Astrocyte (in vitro differentiated cells and primary cell): Measurements from ENCODE around the gene COG3. TPM values are rescaled to one million over a fixed set of nuclear protein-coding genes. Genes with fewer than 3 reads are reported as not detected.
A peak's percentile ranks its signal among the peaks of the same experiment; 100 is the strongest.

Source experiments
- DNase-seq: peaks from one replicate; pipeline ENCODE4 v3.0.0-alpha.2; 2010; ENCODE audit warnings: low read depth
- FAIRE-seq: peaks from 2 replicates; lab custom pipeline; 2011; peaks lifted over from hg19 to GRCh38; lab: Jason Lieb, UNC
- H2AFZ ChIP-seq: 2 replicates; pipeline ENCODE4 v1.6.0; 2012; ENCODE audit warnings: low read depth, low read length, inconsistent platforms
- H3K27ac ChIP-seq: 2 replicates; pipeline ENCODE4 v1.5.1; 2011; ENCODE audit warnings: low read depth, low read length, inconsistent platforms
- H3K27me3 ChIP-seq: 2 replicates; pipeline ENCODE4 v1.6.0; 2011; ENCODE audit warnings: low read length, inconsistent platforms; ENCODE audit not compliant: insufficient read depth
- H3K36me3 ChIP-seq: 2 replicates; pipeline ENCODE4 v1.5.1; 2011; ENCODE audit warnings: low read length, inconsistent platforms; ENCODE audit not compliant: insufficient read depth
- H3K4me1 ChIP-seq: 2 replicates; pipeline ENCODE4 v1.5.1; 2011; ENCODE audit warnings: low read length, inconsistent platforms; ENCODE audit not compliant: insufficient read depth
- H3K4me2 ChIP-seq: 2 replicates; pipeline ENCODE4 v1.6.0; 2012; ENCODE audit warnings: low read length, inconsistent platforms
- H3K4me3 ChIP-seq: 2 replicates; pipeline ENCODE4 v1.5.1; 2011; ENCODE audit warnings: low read depth, mild to moderate bottlenecking, low read length, inconsistent platforms; ENCODE audit not compliant: insufficient read depth
- H3K79me2 ChIP-seq: 2 replicates; pipeline ENCODE4 v1.6.0; 2012; ENCODE audit warnings: mild to moderate bottlenecking, low read length, inconsistent platforms; ENCODE audit not compliant: insufficient read depth
- H3K9ac ChIP-seq: 2 replicates; pipeline ENCODE4 v1.6.0; 2012; ENCODE audit warnings: mild to moderate bottlenecking, low read length, inconsistent platforms
- H3K9me3 ChIP-seq: 2 replicates; pipeline ENCODE4 v1.5.1; 2012; ENCODE audit warnings: low read depth, mild to moderate bottlenecking, low read length, inconsistent platforms; ENCODE audit not compliant: insufficient read depth
- H4K20me1 ChIP-seq: 2 replicates; pipeline ENCODE4 v1.6.0; 2012; ENCODE audit warnings: low read length, inconsistent platforms; ENCODE audit not compliant: insufficient read depth
- H3K27ac Mint-ChIP-seq: one replicate; pipeline ENCODE4 v1.8.0; 2021; ENCODE audit warnings: mild to moderate bottlenecking, mixed read lengths; ENCODE audit not compliant: unreplicated experiment
- H3K27me3 Mint-ChIP-seq: one replicate; pipeline ENCODE4 v1.8.0; 2021; ENCODE audit warnings: low read depth, mixed read lengths; ENCODE audit not compliant: unreplicated experiment
- H3K36me3 Mint-ChIP-seq: one replicate; pipeline ENCODE4 v1.8.0; 2021; ENCODE audit warnings: low read depth, mixed read lengths; ENCODE audit not compliant: unreplicated experiment
- H3K4me1 Mint-ChIP-seq: one replicate; pipeline ENCODE4 v1.8.0; 2021; ENCODE audit warnings: low read depth, mixed read lengths; ENCODE audit not compliant: unreplicated experiment
- H3K4me3 Mint-ChIP-seq: one replicate; pipeline ENCODE4 v1.8.0; 2021; ENCODE audit warnings: mild to moderate bottlenecking, moderate library complexity, mixed read lengths; ENCODE audit not compliant: unreplicated experiment
- H3K9me3 Mint-ChIP-seq: one replicate; pipeline ENCODE4 v1.8.0; 2021; ENCODE audit warnings: mild to moderate bottlenecking, mixed read lengths; ENCODE audit not compliant: unreplicated experiment
- CTCF ChIP-seq: IDR thresholded peaks from 2 replicates; pipeline ENCODE4 v1.5.1; 2011; ENCODE audit warnings: low read depth, mild to moderate bottlenecking, inconsistent platforms, low read length, moderate library complexity; ENCODE audit not compliant: insufficient read depth
- EZH2 ChIP-seq: IDR thresholded peaks from 2 replicates; pipeline ENCODE4 v1.6.1; 2012; ENCODE audit warnings: mild to moderate bottlenecking, low read length, inconsistent platforms; ENCODE audit not compliant: insufficient read depth
- total RNA-seq: library from RNA; stranded (reverse); gene quantifications from 2 replicates; pipeline ENCODE4 v1.2.1, GENCODE V29; 2021

Gene COG3
- total RNA-seq, 1 donor from 2014 or later, result 24.9 TPM

DNA sequence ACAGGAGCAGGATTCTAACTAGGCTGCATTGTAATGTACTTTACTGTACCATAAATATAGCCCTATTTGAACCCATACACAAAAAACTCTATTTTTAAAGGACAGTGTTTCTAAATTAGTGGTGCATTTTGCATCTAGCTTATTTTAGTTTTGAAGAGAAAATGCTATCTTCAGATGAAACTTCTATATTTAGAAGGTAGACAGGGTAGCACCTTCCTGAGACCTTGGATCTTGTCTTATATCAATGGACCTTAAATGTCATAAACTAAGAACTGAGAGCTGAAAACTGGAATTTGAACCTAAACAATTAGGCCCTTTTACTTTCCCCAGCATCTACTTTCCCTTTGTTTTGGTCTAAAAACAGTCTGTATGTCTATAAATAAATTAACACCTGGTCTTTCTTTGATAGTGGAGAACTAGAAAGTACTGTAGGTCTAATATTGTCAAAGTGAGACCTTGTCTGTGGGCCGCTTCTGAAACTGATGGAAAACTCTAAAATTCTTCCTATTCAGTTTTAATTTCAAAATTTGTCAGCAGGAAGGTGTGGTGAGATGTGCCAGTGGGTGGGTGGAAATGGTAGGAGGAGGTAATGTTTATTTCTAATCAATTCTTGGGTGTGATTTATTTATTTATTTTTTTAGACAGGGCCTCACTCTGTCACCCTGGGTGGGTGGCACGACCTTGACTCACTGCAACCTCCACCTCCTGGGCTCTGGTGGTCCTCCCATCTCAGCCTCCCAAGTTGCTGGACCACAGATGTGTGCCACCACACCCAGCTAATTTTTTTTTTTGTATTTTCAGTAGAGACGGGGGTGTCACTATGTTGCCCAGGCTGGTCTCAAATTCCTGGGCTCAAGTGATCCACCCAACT lies 10.1 kb downstream of the COG3 start:
- H4K20me1 ChIP-seq, result peaks cover 71% of the 10 kb centered on the region
- DNase-seq, result no peak
- no peak overlapping the region for H3K4me2 ChIP-seq
- Mint-ChIP-seq H3K4me1 (peaks cover 2% of the 10 kb centered on the region), H3K36me3 (peaks cover 3% of the 10 kb centered on the region), H3K9me3 (no peaks in the 10 kb centered on the region), H3K4me3 (no peak overlapping the region), H3K27ac (no peak overlapping the region), H3K27me3 (no peaks in the 10 kb centered on the region)
- no peaks in the 10 kb centered on the region for H3K9me3 ChIP-seq
- peaks cover 88% of the 10 kb centered on the region for H3K79me2 ChIP-seq
- H3K36me3 ChIP-seq, result peaks cover 4% of the 10 kb centered on the region
- H3K27ac ChIP-seq, result no peak overlapping the region
- no peaks in the 10 kb centered on the region for H3K27me3 ChIP-seq
- no peak overlapping the region for H3K9ac ChIP-seq
- H3K4me3 ChIP-seq, result no peak overlapping the region
- FAIRE-seq, result no peak
- no peak overlapping the region for H2AFZ ChIP-seq
- TF ChIP-seq EZH2 (no peak), CTCF (no peak)
- no peaks in the 10 kb centered on the region for H3K4me1 ChIP-seq

- Histone ChIP-seq H2AFZ (no peak overlapping the region), H3K4me2 (no peak overlapping the region), H3K27ac (no peak overlapping the region), H3K9ac (no peak overlapping the region), H3K9me3 (no peaks in the 10 kb centered on the region), H3K79me2 (peaks cover 60% of the 10 kb centered on the region), H3K36me3 (peaks cover 24% of the 10 kb centered on the region), H3K27me3 (no peaks in the 10 kb centered on the region), H3K4me1 (peaks cover 3% of the 10 kb centered on the region), H4K20me1 (peaks cover 39% of the 10 kb centered on the region), H3K4me3 (no peak overlapping the region)
- H3K36me3 Mint-ChIP-seq, result peaks cover 5% of the 10 kb centered on the region
- no peak overlapping the region for H3K27ac Mint-ChIP-seq
- peaks cover 17% of the 10 kb centered on the region for H3K4me1 Mint-ChIP-seq
- H3K4me3 Mint-ChIP-seq, result no peak overlapping the region
- TF ChIP-seq EZH2, result no peak
- no peaks in the 10 kb centered on the region for H3K9me3 Mint-ChIP-seq
- no peak for DNase-seq
- no peaks in the 10 kb centered on the region for H3K27me3 Mint-ChIP-seq
- FAIRE-seq, result no peak
These were observed 14.9 kb downstream of the COG3 start for GRCh38 chr13:45479661-45480060.

DNA sequence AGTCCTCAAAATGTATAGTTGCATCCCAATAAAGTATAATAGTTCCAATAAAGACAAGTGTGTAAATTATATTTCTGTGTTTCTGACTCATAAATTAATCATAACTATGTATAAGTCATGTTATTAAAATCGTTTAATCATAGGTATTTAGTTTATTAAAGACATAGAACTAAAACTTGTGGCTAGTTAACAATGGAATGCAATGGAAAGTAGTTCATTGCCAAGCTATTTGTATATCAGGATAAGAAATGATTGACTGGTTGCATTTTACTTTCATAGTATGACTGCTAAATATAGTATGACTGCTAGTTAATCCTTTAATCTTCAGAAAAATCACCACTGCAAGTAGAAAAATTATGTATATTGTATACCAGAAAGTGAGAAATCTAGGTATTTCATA lies 16.9 kb downstream of the COG3 start:
- no peaks in the 10 kb centered on the region for H3K27me3 ChIP-seq
- no peak overlapping the region for H2AFZ ChIP-seq
- Mint-ChIP-seq H3K9me3 (peaks cover 4% of the 10 kb centered on the region), H3K4me3 (no peak overlapping the region), H3K4me1 (peaks cover 17% of the 10 kb centered on the region), H3K27me3 (no peaks in the 10 kb centered on the region), H3K27ac (no peak overlapping the region), H3K36me3 (peaks cover 12% of the 10 kb centered on the region)
- H3K9ac ChIP-seq, result no peak overlapping the region
- FAIRE-seq, result no peak
- no peak overlapping the region for H3K27ac ChIP-seq
- H4K20me1 ChIP-seq, result peaks cover 21% of the 10 kb centered on the region
- peaks cover 40% of the 10 kb centered on the region for H3K79me2 ChIP-seq
- DNase-seq, result peak; percentile 8
- no peak overlapping the region for H3K4me2 ChIP-seq
- peaks cover 25% of the 10 kb centered on the region for H3K36me3 ChIP-seq
- H3K4me1 ChIP-seq, result peaks cover 3% of the 10 kb centered on the region
- H3K4me3 ChIP-seq, result no peak overlapping the region
- TF ChIP-seq CTCF, result no peak
- TF ChIP-seq EZH2, result no peak
- no peaks in the 10 kb centered on the region for H3K9me3 ChIP-seq
